Thymus (tissue), 11 donors: ENCODE measurements around the gene AFTPH. TPM values are rescaled to one million over a fixed set of nuclear protein-coding genes. Genes with fewer than 3 reads are reported as not detected.

ENCODE experiments used
- DNase-seq, 9 donors: peaks; one replicate each; pipeline ENCODE4 v3.0.0-alpha.2; 2013; ENCODE audit warnings: low spot score in 9 of 9, low read depth in 6 of 9, missing footprints in 1 of 9
- H3K27ac ChIP-seq, 2 donors: one replicate each; pipeline ENCODE4 v1.5.1; 2013; ENCODE audit warnings: control low read depth in 1 of 2, low read depth in 1 of 2, low read length in 1 of 2, mild to moderate bottlenecking in 1 of 2, moderate library complexity in 1 of 2
- H3K27me3 ChIP-seq, 2 donors: one replicate each; pipeline ENCODE4 v1.5.1; 2013; ENCODE audit warnings: low read length in 1 of 2; ENCODE audit not compliant: control insufficient read depth in 2 of 2, insufficient read depth in 1 of 2
- H3K36me3 ChIP-seq, 2 donors: one replicate each; pipeline ENCODE4 v1.5.1; 2013; ENCODE audit warnings: low read length in 1 of 2, mild to moderate bottlenecking in 1 of 2, moderate library complexity in 1 of 2; ENCODE audit not compliant: control insufficient read depth in 2 of 2, insufficient read depth in 2 of 2
- H3K4me1 ChIP-seq, 2 donors: one replicate each; pipeline ENCODE4 v1.5.1; 2013; ENCODE audit warnings: low read length in 2 of 2; ENCODE audit not compliant: control insufficient read depth in 2 of 2, insufficient read depth in 2 of 2
- H3K4me3 ChIP-seq, 2 donors: one replicate each; pipeline ENCODE4 v1.5.1; 2013; ENCODE audit warnings: low read length in 2 of 2, control low read depth in 1 of 2, mild to moderate bottlenecking in 1 of 2
- H3K9me3 ChIP-seq, 2 donors: one replicate each; pipeline ENCODE4 v1.5.1; 2013; ENCODE audit warnings: low read length in 1 of 2, mild to moderate bottlenecking in 1 of 2; ENCODE audit not compliant: control insufficient read depth in 2 of 2, insufficient read depth in 1 of 2
- WGBS: extraction: QIAGEN DNeasy Blood & Tissue Kit; methylation state at CpG from one replicate; pipeline ENCODE4 v1.1.7; 2013; 5-methylcytosine and 5-hydroxymethylcytosine counted together
- polyA plus RNA-seq: library from polyadenylated mRNA; stranded (reverse); fragments of 200-250 nt; gene quantifications from one replicate; pipeline ENCODE4 v1.2.3, GENCODE V29; 2013
- total RNA-seq: library from RNA; stranded (reverse); fragments of 120-200 nt; gene quantifications from one replicate; pipeline ENCODE4 v1.2.4, GENCODE V29; 2013
- donor health status: healthy.

The AFTPH gene
- total and polyA plus RNA-seq, 2 donors, result 43.2 to 76.0 TPM

DNA sequence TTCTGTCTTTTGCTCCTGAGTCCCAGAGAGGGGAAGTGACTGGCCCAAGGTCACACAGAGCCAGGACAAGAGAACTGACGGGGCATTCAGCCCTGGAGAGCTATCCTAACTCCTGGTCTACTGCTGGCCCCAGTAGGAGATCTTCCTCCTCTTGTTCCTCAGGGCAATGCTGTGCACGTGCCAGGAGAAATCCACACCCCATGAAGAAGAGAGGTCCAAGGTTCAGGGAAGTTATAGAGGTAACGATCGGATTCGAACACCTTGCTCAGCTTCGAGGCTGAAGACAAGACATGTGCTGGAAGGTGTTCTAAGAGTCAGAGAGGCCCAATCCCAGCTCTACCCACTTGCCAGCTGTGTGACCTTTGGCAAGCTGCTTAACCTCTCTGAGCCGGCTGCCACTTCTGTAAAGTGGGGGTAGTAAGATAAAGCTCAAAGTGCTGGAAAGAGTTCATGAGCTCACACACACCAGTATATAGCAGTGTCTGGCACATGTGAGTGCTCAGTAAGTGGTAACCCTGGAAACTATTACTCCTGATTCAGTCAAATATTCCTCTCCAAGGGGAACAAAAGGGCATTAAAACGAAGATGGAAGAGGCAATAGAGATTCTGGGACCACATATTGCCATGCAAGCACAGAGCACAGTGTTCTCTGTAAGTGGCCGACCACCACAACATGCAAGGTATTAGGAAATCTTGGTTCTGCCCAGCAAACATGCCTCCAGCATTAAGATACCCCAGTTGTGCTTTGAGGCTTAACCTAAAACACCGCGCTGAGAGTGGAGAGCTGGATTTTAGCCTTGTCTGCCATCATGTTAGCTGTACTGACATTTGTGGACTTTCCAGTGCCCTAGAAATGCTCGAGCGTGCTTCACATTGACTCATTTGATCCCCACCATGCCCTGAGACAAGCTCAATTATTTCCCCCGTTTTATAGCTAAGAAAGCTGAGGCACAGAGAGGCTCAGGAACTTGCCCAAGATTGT, 104.0 kb downstream of the AFTPH start:
- H3K27me3 ChIP-seq, result no peaks in the 10 kb centered on the region
- peaks cover 16 to 35% of the 10 kb centered on the region in 2 donors for H3K36me3 ChIP-seq
- 96% methylated on average over 14 of the region's 14 CpGs for WGBS
- no peak overlapping the region for H3K4me3 ChIP-seq
- DNase-seq, result no peak
- no peaks in the 10 kb centered on the region for H3K9me3 ChIP-seq
- peaks cover 0 to 12% of the 10 kb centered on the region in 2 donors for H3K4me1 ChIP-seq
- no peak overlapping the region for H3K27ac ChIP-seq

DNA sequence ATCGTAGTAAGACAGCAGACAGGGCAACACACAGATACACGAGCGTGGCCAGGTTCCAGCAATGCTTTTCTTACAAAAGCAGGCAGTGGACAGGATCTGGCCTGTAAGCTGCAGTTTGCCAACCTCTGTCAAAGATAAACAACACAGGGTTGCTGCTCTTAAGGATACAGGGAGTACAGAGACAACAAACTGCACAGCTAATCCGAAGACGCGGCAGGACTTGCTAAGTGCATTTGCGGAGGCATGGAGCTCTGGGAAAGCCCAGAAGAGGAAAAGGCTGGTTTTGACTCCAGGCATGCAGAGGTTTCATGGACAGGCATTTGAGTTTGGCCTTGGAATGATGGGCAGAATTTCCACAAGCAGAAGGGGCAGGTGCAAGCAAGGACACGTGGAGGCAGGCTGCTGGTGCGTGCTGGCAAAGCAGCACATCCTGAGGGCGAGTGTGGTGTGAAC, 105.2 kb downstream of the AFTPH start:
- WGBS, result 96% methylated on average over 10 of the region's 10 CpGs
- Histone ChIP-seq H3K4me1 (peaks cover 0 to 12% of the 10 kb centered on the region in 2 donors), H3K27me3 (no peaks in the 10 kb centered on the region), H3K9me3 (no peaks in the 10 kb centered on the region), H3K27ac (no peak overlapping the region), H3K36me3 (peaks cover 24 to 47% of the 10 kb centered on the region in 2 donors), H3K4me3 (no peak overlapping the region)
- no peak for DNase-seq

DNA sequence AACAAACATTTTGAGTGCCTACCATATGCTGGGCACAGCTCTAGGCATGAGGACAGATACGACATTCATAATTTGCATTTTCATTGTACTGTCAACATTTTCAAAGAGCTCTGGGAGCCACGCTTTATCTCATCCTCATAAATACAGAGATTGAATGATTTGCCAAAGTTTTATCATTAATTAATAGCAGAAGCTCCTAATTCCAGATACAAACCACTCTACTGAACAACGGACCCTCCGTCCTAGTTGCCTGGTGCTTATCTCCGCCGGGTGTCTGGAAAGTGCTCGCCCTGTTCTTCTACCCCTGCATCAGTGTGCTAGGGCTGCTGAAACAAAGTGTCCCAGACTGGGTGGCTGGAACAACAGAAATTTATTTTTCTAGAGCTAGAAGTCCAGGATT, 105.7 kb downstream of the AFTPH start:
- no peak for DNase-seq
- H3K27me3 ChIP-seq, result no peaks in the 10 kb centered on the region
- H3K4me3 ChIP-seq, result no peak overlapping the region
- H3K9me3 ChIP-seq, result no peaks in the 10 kb centered on the region
- peaks cover 28 to 52% of the 10 kb centered on the region in 2 donors for H3K36me3 ChIP-seq
- WGBS, result 97% methylated on average over 7 of the region's 7 CpGs
- H3K27ac ChIP-seq, result no peak overlapping the region
- H3K4me1 ChIP-seq, result peaks cover 0 to 12% of the 10 kb centered on the region in 2 donors

DNA sequence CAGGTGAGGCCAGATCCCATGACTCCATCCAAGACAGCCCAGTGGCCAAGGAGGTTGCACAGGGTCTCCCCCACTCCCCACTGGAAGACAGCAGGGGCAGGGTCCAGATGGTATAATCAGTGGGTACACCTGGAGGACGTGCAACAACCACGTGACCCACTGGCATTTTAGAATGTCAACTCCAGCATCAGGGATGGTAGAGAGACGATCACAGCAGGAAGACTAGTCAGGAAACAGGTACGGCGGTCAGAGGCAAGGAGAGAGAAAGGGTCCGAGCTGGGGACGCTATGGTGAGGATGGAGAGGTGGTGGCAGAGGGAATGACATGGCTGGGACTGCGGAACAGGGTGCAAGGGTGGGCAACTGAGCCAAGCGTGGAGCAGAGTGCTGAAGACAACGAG, 106.6 kb downstream of the AFTPH start:
- no peak overlapping the region for H3K27ac ChIP-seq
- peaks cover 32 to 61% of the 10 kb centered on the region in 2 donors for H3K36me3 ChIP-seq
- no peaks in the 10 kb centered on the region for H3K27me3 ChIP-seq
- H3K4me3 ChIP-seq, result no peak overlapping the region
- no peak for DNase-seq
- peaks cover 0 to 12% of the 10 kb centered on the region in 2 donors for H3K4me1 ChIP-seq
- no peaks in the 10 kb centered on the region for H3K9me3 ChIP-seq
- 98% methylated on average over 10 of the region's 10 CpGs for WGBS

DNA sequence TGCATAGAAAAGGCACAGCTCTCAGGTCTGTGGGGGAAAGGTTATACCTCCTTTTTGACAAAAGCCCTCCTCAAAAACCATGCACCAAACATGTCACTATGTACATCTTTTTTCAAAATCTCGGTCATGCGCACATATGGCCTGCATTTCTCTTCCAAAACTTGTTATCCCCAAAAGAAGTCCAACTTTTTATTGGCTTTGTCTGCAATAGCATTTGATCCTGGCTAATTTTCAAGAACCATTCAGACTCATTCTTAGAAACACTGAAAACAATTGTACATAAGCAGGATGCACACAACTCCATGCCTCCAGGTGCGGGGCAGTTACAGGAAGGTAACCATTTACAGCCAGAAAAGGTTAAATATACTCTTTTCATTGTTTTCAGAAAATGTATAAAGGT, 107.6 kb downstream of the AFTPH start:
- H3K27ac ChIP-seq, result no peak overlapping the region

DNA sequence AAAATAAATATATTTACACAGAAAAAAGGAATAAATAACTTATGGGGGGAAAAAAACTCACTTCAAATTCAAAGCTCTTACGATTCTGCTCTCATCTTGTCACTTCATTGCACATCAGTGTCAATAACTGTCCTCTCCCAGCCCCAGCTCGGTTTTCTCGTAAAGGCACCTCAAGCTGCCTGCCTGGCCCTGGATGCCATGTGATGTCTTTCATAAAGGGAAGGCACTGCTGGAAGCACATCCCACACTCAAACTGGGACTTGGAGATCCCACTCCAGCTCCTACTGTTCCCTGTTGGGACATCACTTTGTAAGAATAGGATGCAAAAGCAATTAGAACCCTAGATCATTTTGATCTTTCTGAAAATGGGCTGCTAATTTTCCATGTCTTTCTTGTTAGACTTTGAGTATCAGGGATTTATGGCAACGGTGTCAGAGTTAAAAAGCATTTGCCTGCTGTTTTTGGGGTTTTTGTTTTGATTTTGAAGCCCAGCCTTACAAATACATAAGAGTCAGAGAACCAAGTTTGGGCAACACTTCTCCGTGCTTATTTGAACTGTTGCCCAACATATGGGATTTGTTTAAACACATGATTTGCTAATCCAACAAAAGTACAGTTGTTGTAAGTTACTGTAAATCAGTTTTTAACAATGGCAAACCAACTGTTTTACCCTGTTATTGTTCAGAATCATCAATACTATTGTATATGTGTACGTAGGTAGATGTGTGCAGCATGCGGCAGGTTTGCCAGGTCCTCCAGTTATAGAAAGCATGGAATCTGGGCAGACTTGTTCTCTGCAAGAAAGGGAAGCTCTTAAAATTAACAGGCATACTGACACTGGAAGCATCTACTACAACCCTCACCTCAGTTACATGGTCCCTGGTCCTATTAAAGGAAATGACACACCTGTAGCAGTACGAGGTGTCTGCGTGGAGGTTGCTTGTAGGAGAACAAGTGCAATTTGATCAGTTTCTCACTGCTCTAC, 109.0 kb downstream of the AFTPH start:
- WGBS, result 96% methylated on average over 9 of the region's 9 CpGs

More for the DNA sequence above, 107.6 kb downstream of the AFTPH start:
- Histone ChIP-seq H3K4me1 (peaks cover 4 to 13% of the 10 kb centered on the region in 2 donors), H3K27me3 (no peaks in the 10 kb centered on the region), H3K36me3 (peaks cover 41 to 71% of the 10 kb centered on the region in 2 donors), H3K9me3 (no peaks in the 10 kb centered on the region), H3K4me3 (no peak overlapping the region)
- 97% methylated on average over 3 of the region's 3 CpGs for WGBS
- no peak for DNase-seq

DNA sequence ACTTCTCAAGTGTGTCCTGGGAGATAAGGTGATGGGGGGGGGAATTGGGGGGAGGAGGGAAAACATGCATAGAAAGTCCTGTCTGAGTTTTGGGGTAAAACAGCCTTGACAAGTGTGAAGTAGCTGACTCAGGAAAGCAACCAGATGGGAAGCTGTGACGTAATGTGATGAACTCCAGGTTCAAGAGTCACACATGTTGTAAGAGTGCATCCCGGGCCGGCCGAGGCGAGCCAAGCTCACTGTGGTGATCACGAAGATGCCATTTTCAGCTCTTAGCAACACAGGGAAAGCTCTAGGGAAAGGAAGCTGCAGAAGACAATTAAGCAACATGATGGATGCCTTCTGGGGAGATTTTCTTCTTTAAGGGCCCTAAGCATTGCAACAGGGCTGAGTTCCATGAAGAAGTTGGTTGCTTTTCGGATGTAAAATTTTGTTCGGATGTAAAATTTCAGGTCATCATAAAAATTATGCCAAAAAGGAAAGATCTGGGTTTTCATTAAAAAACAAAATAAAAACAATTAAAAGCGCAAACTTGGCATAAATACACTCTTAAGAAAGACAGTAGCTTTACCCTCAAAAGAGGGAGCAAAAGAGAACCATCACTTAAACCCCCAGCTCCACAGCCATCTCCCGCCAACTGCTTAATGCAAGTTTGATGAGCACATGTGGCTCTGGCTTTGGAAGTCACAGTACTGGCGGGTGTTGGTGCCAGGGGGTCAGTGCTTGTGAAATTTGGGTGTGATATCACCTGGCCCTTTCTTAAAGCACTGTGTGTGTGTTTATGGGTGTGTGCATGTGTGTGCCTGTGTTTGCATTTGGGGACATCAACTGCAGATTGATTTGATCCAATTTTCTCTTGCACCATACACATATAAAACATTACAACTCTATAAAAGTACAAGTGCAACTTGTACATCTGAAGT, 110.5 kb downstream of the AFTPH start:
- Histone ChIP-seq H3K27ac (no peak overlapping the region), H3K9me3 (no peaks in the 10 kb centered on the region), H3K4me1 (peaks cover 21 to 32% of the 10 kb centered on the region in 2 donors), H3K27me3 (no peaks in the 10 kb centered on the region), H3K4me3 (no peak overlapping the region), H3K36me3 (peaks cover 41 to 83% of the 10 kb centered on the region in 2 donors)
- no peak for DNase-seq
- 96% methylated on average over 11 of the region's 11 CpGs for WGBS

More for the DNA sequence above, 109.0 kb downstream of the AFTPH start:
- Histone ChIP-seq H3K4me3 (no peak overlapping the region), H3K36me3 (peaks cover 41 to 82% of the 10 kb centered on the region in 2 donors), H3K27me3 (no peaks in the 10 kb centered on the region), H3K4me1 (peaks cover 13 to 24% of the 10 kb centered on the region in 2 donors), H3K9me3 (no peaks in the 10 kb centered on the region), H3K27ac (no peak overlapping the region)
- DNase-seq, result no peak
